Measurements from ENCODE around the gene ADGRD1. TPM values are rescaled to one million over a fixed set of nuclear protein-coding genes. Genes with fewer than 3 reads are reported as not detected.

Gene ADGRD1
- total RNA-seq, 4 donors from 2014 or later = 8.3 to 18.1 (median 12.5) TPM

DNA sequence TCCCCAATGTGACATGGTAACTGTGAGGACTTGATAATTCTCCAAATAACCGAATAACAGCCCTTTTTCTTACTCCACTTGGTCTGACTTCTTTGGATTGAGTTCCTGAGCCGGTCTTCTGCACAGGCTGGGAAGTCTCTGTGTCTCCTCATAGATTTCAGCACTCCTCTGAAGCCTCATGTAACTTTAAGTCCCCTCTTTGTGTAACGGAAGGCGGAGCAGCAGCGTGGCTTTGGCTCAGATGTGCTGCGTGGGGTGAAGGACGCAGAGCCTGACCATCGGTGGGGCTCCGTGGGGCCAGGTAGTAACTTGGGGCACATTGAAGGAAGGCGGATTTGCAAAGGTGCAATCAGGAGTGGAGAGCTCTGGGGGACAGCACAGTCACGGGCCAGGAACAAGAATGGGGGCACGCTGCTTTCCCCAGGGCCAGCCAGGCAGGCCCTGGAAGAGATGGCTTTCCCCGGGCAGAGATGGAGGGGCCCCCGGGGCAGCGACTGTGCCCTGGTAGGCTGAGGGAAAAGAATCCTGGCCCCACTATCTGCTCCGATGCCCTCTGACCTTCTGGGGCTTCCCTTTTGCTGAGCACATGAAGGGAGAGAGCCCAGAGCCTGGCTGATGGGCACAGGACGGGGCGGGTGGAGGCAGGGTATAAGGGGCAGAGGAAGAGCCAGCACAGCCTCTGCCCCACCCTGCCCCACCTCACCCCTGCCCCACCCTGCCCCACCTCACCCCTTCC lies 56.9 kb downstream of the ADGRD1 start:
- no peak overlapping the region for H3K4me3 ChIP-seq
- intact Hi-C loops (cut with DNase I; ENCODE audit: low total_unique reads) (no loop called here), in situ Hi-C loops (cut with MboI; ENCODE audit: low pct_ligation_motif_present in 1 of 4, low pct_unique_long_range_greater_than_20kb in 1 of 4, low sequenced_read_pairs in 3 of 4) (no loop called here)
- peaks cover 0 to 3% (median 0%) of the 10 kb centered on the region in 4 donors for H3K4me1 ChIP-seq
- no peaks in the 10 kb centered on the region for H3K9me3 ChIP-seq
- no peaks in the 10 kb centered on the region for H3K27me3 ChIP-seq
- no peak overlapping the region for H3K27ac ChIP-seq
- DNase-seq = no peak
- no peaks in the 10 kb centered on the region for H3K36me3 ChIP-seq
- WGBS, 2 donors (ENCODE audit: low coverage in 1 of 2) = 82 to 88% methylated on average over 5 to 18 of the region's 18 CpGs
- TF ChIP-seq, protein P1, sequence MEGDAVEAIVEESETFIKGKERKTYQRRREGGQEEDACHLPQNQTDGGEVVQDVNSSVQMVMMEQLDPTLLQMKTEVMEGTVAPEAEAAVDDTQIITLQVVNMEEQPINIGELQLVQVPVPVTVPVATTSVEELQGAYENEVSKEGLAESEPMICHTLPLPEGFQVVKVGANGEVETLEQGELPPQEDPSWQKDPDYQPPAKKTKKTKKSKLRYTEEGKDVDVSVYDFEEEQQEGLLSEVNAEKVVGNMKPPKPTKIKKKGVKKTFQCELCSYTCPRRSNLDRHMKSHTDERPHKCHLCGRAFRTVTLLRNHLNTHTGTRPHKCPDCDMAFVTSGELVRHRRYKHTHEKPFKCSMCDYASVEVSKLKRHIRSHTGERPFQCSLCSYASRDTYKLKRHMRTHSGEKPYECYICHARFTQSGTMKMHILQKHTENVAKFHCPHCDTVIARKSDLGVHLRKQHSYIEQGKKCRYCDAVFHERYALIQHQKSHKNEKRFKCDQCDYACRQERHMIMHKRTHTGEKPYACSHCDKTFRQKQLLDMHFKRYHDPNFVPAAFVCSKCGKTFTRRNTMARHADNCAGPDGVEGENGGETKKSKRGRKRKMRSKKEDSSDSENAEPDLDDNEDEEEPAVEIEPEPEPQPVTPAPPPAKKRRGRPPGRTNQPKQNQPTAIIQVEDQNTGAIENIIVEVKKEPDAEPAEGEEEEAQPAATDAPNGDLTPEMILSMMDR (IDR thresholded peaks at IDR 0.05) = no peak
- TF ChIP-seq POLR2AphosphoS5 (IDR thresholded peaks at IDR 0.05) (no peak), EP300 (IDR thresholded peaks at IDR 0.05; ENCODE audit: low read depth) (no peak), POLR2A (IDR thresholded peaks at IDR 0.05) (no peak)

DNA sequence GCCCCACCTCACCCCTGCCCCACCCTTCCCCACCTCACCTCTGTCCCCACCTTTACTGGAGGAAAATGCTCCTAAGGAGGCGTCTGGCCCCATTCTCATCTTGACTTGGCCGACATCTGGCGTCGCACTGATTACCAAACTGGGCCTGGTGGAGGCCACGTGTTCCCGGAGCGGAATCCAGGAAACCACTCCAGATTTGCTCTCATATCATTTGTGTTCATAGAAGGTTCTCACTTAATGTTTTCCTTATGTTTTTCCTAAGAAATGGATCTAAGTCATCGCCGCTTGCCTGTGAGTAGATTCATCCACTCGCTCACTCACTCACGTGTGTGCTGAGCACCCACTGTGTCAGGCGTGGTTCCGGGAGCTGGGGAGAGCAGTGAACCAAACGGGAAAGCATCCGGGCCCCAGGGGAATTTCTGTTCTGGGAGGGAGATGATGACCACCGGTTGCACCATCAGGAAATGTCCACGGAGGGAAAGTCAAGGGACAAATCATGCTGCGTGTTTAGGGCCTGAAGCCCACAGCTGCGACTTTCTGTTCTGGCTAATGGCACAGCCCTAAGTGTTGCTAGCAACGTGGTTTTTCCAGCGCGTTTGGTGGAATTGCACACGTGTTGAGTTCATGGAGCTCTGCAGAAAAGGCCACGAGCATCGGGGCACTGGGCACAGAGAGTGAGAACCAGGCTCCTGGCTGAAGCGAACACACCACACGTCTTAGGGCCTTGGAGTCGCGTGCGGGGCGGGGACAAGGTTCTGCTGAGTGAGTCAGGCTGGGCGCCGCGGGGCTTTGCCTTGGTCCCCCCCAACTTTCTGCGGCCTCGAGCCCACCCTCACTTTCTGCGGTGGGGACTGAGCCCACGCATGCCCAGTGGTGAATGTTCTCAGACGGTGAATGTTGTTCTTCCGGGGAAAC lies 57.7 kb downstream of the ADGRD1 start:
- WGBS, 2 donors (ENCODE audit: low coverage in 1 of 2) = 87 to 89% methylated on average over 9 to 40 of the region's 40 CpGs
- TF ChIP-seq POLR2AphosphoS5 (IDR thresholded peaks at IDR 0.05) (no peak), POLR2A (IDR thresholded peaks at IDR 0.05) (no peak), EP300 (IDR thresholded peaks at IDR 0.05; ENCODE audit: low read depth) (no peak)
- TF ChIP-seq, protein P1 (IDR thresholded peaks at IDR 0.05) = no peak
- Histone ChIP-seq H3K9me3 (no peaks in the 10 kb centered on the region), H3K27me3 (no peaks in the 10 kb centered on the region), H3K36me3 (no peaks in the 10 kb centered on the region), H3K4me3 (no peak overlapping the region), H3K27ac (peak overlapping the region in 1 of 4 donors; percentile 6), H3K4me1 (peaks cover 0 to 3% (median 0%) of the 10 kb centered on the region in 4 donors)
- in situ Hi-C loops (cut with MboI; ENCODE audit: low pct_ligation_motif_present in 1 of 4, low pct_unique_long_range_greater_than_20kb in 1 of 4, low sequenced_read_pairs in 3 of 4) (no loop called here), intact Hi-C loops (cut with DNase I; ENCODE audit: low total_unique reads) (no loop called here)
- no peak for DNase-seq

DNA sequence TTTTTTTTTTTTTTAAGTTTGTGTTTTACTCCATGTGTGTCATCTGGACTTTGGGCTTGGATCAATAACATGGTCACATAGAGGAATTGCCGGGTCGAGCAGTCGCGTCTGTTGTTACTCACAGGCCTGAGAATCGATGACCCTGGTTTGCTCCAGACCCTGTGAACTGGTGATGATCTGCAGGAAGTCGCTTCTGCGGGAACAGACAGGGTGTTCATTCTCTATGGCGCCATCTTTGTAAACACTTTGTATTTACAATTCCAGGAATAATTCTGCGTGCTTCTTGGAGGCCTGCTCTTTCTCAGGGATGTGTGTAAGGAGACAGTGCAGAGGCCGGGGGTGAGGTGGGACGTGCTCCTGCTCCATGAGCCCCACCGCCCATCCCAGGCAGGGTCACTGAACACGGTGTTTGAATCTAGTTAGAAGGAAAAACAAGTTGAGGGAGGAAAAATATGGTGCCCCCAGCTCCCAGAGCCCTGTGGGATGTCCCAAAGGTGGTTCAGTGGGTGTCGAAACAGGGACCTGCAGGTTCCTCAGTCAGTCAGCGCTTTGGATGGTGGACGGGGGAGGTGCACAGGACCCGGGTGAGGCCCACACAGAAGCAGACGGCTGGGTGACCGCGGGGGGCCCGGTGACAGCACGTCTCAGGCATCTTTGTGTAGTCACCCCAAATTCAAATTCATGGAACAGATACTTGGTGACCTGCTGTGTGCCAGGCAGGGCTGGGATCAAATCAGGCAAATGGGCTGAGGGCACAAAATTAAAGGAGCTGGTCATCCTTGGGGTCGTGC lies 58.8 kb downstream of the ADGRD1 start:
- in situ Hi-C loops (cut with MboI; ENCODE audit: low pct_ligation_motif_present in 1 of 4, low pct_unique_long_range_greater_than_20kb in 1 of 4, low sequenced_read_pairs in 3 of 4) = no loop called here
- Histone ChIP-seq H3K4me1 (peaks cover 0 to 3% (median 0%) of the 10 kb centered on the region in 4 donors), H3K27ac (peak overlapping the region in 2 of 4 donors; percentile 6 to 37), H3K9me3 (no peaks in the 10 kb centered on the region), H3K4me3 (no peak overlapping the region), H3K27me3 (no peaks in the 10 kb centered on the region), H3K36me3 (no peaks in the 10 kb centered on the region)
- intact Hi-C loops (cut with DNase I; ENCODE audit: low total_unique reads) = no loop called here
- no peak for DNase-seq
- no peak for TF ChIP-seq POLR2A (IDR thresholded peaks at IDR 0.05)
- TF ChIP-seq POLR2AphosphoS5 (IDR thresholded peaks at IDR 0.05) = peak in 2 of 3 donors; percentile 35 to 70
- TF ChIP-seq, protein P1 (IDR thresholded peaks at IDR 0.05) = no peak
- TF ChIP-seq EP300 (IDR thresholded peaks at IDR 0.05; ENCODE audit: low read depth) = peak; percentile 50
- 56 to 76% methylated on average over 12 to 23 of the region's 23 CpGs for WGBS, 2 donors (ENCODE audit: low coverage in 1 of 2)
